22Rv1 (cell line): Measurements from ENCODE around the gene PXK.

ENCODE experiments used
- H3K27ac ChIP-seq: fragments of 450-650 bp; 2 replicates; pipeline ENCODE4 v1.5.1; 2017
- ZFX ChIP-seq: fragments of 450-650 bp; IDR thresholded peaks from 2 replicates; pipeline ENCODE4 v1.6.1; 2017; ENCODE audit warnings: antibody characterized with exemption, borderline replicate concordance
- TF ChIP-seq, protein P1 (sequence below): fragments of 450-650 bp; IDR thresholded peaks from 2 replicates; pipeline ENCODE4 v1.5.1; 2017; ENCODE audit warnings: mild to moderate bottlenecking

The PXK gene

DNA sequence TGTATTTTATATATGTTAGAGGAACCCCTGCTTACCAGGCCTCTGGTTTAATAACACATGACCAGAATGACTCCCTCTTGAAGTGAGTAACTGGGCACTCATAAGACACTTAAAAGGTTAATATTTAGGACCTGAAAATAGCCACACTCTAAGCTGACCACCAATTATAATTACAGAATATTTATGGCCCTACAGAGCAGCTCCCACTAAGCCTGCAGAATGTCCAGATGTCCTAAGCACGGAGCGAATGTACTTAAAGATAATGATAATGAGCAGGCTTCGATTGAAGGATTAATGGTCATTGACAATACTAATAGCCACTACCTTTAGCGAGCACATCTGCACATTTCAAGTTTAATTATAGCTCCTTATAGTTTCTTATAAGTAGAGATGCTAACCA lies 136.4 kb downstream of the PXK start:
- no peak for TF ChIP-seq ZFX
- TF ChIP-seq, protein P1, sequence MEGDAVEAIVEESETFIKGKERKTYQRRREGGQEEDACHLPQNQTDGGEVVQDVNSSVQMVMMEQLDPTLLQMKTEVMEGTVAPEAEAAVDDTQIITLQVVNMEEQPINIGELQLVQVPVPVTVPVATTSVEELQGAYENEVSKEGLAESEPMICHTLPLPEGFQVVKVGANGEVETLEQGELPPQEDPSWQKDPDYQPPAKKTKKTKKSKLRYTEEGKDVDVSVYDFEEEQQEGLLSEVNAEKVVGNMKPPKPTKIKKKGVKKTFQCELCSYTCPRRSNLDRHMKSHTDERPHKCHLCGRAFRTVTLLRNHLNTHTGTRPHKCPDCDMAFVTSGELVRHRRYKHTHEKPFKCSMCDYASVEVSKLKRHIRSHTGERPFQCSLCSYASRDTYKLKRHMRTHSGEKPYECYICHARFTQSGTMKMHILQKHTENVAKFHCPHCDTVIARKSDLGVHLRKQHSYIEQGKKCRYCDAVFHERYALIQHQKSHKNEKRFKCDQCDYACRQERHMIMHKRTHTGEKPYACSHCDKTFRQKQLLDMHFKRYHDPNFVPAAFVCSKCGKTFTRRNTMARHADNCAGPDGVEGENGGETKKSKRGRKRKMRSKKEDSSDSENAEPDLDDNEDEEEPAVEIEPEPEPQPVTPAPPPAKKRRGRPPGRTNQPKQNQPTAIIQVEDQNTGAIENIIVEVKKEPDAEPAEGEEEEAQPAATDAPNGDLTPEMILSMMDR, result no peak
- no peak overlapping the region for H3K27ac ChIP-seq

DNA sequence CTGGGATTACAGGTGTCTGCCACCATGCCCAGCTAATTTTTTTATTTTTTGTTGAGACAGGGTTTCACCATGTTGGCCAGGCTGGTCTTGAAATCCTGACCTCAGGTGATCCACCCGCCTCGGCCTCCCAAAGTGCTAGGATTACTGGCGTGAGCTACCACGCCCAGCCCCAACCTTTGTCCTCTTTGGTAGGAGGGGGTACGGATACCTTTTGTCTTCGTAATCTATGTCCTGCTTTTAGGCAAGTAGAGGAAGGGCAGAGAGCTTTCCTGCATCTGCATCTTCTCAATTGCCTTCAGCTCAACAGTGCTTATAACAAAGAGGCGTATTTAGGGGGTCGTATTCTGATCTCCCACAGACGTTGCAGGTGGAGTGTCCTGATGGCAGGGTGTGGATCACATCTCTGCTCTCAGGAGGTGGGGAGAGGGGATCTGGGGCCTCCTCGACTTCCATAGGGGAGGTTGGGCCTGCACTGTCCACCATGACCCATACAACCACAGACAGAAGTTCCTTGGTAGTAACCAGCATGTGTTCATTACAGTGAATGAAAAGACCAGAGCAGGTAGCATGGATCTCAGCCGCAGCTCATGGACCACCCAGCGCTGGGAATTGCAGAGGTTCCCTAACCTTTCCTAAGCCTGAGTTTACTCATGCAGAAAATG lies 137.8 kb downstream of the PXK start:
- H3K27ac ChIP-seq, result peak overlapping the region; percentile 48
- TF ChIP-seq ZFX, result no peak
- TF ChIP-seq, protein P1, result no peak

DNA sequence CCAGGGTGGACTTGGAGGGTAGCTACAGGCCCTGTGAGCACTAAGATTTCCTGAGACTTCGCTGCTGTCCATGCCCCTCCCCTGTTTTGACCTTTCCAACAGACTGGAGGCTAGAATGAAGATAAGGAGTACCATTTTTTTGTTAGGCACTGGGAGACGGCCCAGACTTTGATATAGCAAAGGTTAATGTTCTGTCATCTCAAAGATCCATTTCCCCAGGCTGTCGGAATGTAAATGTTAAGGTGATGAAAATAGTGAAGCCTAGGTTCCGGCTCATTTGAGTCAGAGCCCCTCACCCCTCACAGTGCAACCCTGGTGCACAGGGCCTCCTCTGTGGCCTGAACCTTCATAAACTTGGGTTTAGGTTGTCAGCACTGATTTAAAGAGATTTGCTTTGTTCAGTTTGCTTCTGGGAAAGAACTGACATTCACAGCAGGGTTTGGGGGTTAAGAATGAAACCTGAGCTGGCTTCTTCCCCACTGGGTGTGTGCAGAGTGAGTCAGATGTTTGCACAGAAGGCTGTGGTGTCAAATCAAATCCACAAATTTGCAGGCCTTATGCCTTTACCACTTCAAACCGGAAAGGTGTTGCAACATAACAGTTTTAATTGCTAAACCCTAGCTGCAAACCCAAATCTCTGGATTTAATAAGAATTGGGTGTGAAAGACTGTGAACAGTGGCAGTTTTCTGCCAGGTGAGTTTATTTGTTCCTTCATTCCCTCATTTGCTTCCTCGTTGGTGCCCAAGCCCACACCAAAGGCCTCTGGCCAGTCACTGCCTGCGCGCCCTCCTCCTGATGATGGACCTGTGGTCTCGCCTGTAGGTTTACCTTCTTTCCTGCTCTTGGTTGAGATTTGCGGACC lies 138.6 kb downstream of the PXK start:
- H3K27ac ChIP-seq, result peak overlapping the region; percentile 48
- TF ChIP-seq, protein P1, result no peak
- TF ChIP-seq ZFX, result no peak

DNA sequence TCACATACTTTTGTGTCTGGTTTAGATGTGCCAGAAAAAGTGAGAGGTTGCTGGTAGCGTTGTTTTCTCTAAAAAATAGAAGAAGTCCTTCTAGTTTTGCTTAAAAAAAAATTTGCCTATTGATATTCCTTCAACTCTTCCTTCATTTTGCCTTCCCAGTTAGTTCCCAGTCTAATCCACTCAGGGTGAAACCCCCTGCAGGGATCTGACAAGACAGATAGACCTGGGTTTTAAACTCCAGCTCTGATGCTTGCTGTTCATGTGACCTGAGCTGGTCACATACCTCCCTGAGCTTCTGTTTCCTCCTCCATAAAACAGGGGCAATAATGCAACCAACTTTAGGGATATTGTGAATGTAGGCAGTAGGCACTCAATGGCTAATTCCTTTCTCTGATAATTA lies 140.6 kb downstream of the PXK start:
- H3K27ac ChIP-seq, result no peak overlapping the region
- no peak for TF ChIP-seq ZFX
- TF ChIP-seq, protein P1, result no peak

DNA sequence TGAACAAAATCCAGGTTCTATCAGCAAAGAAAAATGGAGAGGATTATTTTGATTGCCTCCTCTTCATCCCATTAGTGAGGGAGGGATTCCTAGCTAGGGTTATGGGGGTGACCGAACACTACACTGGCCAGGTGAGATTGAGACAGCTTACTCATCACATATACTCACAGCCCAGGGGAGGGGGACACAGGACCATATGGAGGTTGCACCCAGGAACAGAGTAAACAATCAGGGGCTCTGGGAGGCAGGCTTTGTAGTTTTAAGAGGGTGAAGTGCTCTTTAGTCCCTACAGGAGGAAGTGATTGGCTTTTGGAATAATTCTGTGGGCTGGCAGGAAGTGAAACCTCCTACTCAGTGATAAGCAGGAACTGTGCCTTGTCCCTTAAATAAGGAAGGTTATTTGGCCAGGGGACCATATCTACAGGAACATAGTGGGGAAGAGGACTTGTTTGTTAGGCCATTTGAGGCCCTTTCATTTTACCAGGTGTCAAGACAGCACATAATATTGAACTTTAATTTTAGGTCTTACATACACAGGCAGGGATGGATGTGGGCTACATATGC lies 141.7 kb downstream of the PXK start:
- H3K27ac ChIP-seq, result no peak overlapping the region
- no peak for TF ChIP-seq ZFX
- TF ChIP-seq, protein P1, result no peak

DNA sequence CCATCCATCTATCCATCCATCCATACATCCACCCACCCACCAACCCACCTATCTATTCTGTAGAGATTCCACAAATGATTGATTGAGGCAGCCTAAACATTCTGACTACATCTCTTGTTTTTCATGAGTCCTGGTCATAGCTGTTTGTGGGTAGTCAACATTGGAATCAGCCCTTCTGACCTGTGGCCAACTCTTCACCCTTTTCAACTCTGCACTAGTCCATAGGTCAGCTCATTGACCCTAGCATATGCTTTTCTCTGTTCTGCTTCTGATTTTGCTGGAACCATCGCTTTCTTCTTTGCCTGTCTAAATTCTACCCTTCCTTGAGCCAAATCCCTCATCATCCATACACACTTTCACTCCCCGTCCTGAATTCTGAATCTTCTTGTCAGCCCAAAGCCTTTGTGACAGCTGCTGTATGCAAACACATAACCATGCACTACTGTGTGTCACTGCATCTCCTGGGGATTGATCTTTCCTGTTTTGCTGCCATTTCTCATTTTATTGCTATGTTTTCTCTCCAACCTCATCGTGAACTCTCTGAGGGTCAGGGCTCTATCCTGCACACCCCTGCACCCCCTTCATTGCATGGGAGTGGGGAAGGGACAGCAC lies 142.4 kb downstream of the PXK start:
- no peak for TF ChIP-seq ZFX
- TF ChIP-seq, protein P1, result no peak
- H3K27ac ChIP-seq, result no peak overlapping the region
